GM23248 (cell line): ENCODE data around the gene FLT3. TPM values are rescaled to one million over a fixed set of nuclear protein-coding genes. Genes with fewer than 3 reads are reported as not detected.

Experiments
- DNase-seq: peaks from one replicate; pipeline ENCODE4 v3.0.0-alpha.2; 2015
- H2AFZ ChIP-seq: fragments of 200-600 bp; sonication (generic); 2 replicates; pipeline ENCODE4 v1.6.1; 2016; ENCODE audit warnings: antibody characterized with exemption
- H3F3A ChIP-seq: fragments of 200-600 bp; sonication (generic); 2 replicates; pipeline ENCODE4 v1.6.1; 2016; ENCODE audit warnings: mild to moderate bottlenecking, antibody characterized with exemption, mixed run types; ENCODE audit not compliant: insufficient read depth
- H3K27ac ChIP-seq: fragments of 200-600 bp; sonication (generic); 2 replicates; pipeline ENCODE4 v1.5.1; 2016; ENCODE audit warnings: mild to moderate bottlenecking
- H3K27me3 ChIP-seq: fragments of 200-600 bp; sonication (generic); replicated peaks from 2 replicates; pipeline ENCODE4 v1.6.1; 2016; ENCODE audit warnings: mild to moderate bottlenecking; ENCODE audit not compliant: insufficient read depth
- H3K36me3 ChIP-seq: fragments of 200-600 bp; sonication (generic); 2 replicates; pipeline ENCODE4 v1.6.1; 2016; ENCODE audit warnings: low read depth, mild to moderate bottlenecking
- H3K4me1 ChIP-seq: fragments of 200-600 bp; sonication (generic); 2 replicates; pipeline ENCODE4 v1.6.1; 2016; ENCODE audit warnings: mild to moderate bottlenecking; ENCODE audit not compliant: insufficient read depth
- H3K4me2 ChIP-seq: fragments of 200-600 bp; sonication (generic); one replicate; pipeline ENCODE4 v1.6.1; 2016; ENCODE audit warnings: mild to moderate bottlenecking; ENCODE audit not compliant: unreplicated experiment
- H3K4me3 ChIP-seq: fragments of 200-600 bp; sonication (generic); 2 replicates; pipeline ENCODE4 v1.5.1; 2016; ENCODE audit warnings: mild to moderate bottlenecking
- H3K79me2 ChIP-seq: fragments of 200-600 bp; sonication (generic); 2 replicates; pipeline ENCODE4 v1.6.1; 2016; ENCODE audit warnings: mild to moderate bottlenecking; ENCODE audit not compliant: insufficient read depth
- H3K9ac ChIP-seq: fragments of 200-600 bp; sonication (generic); 2 replicates; pipeline ENCODE4 v1.6.1; 2016; ENCODE audit warnings: mild to moderate bottlenecking
- H3K9me2 ChIP-seq: fragments of 200-600 bp; sonication (generic); 2 replicates; pipeline ENCODE4 v1.6.1; 2016; ENCODE audit warnings: mixed run types, mild to moderate bottlenecking, moderate library complexity; ENCODE audit not compliant: insufficient read depth
- H3K9me3 ChIP-seq: fragments of 200-600 bp; sonication (generic); one replicate; pipeline ENCODE4 v1.6.1; 2017; ENCODE audit warnings: low read depth
- H4K20me1 ChIP-seq: fragments of 200-600 bp; sonication (generic); 2 replicates; pipeline ENCODE4 v1.6.0; 2016; ENCODE audit not compliant: insufficient read depth
- EZH2 ChIP-seq: fragments of 200-600 bp; sonication (generic); IDR thresholded peaks from 2 replicates; pipeline ENCODE4 v1.6.1; 2018; ENCODE audit warnings: antibody characterized with exemption, mild to moderate bottlenecking; ENCODE audit not compliant: insufficient read depth, poor library complexity, severe bottlenecking
- EZH2phosphoT487 ChIP-seq: fragments of 200-600 bp; sonication (generic); IDR thresholded peaks from 2 replicates; pipeline ENCODE4 v1.6.1; 2018; ENCODE audit warnings: antibody characterized with exemption, moderate library complexity, mild to moderate bottlenecking, low read depth; ENCODE audit not compliant: insufficient read depth
- WGBS, 2 experiments: methylation state at CpG; one replicate each; pipeline ENCODE4 v1.1.6; 2015 to 2017; ENCODE audit warnings: low lambda C conversion rate in 2 of 2, low coverage in 1 of 2; ENCODE audit errors: missing lambda C conversion rate in 2 of 2; 5-methylcytosine and 5-hydroxymethylcytosine counted together
- in situ Hi-C: fragments of 300-500 bp; cut with MboI; formaldehyde crosslinking; loops from 2 replicates; pipeline ENCODE4 v1.15.0; 2020
- polyA plus RNA-seq: library from polyadenylated mRNA; unstranded; fragments of >200 nt; fragmentation: Nextera tagmentation; extraction: Ambion mirVana; gene quantifications from 2 replicates; pipeline ENCODE4 v1.2.1, GENCODE V29; 2016
- total RNA-seq: library from RNA; depleted of rRNA; stranded (reverse); fragments of >200 nt; shearing (Covaris generic); gene quantifications from 2 replicates; pipeline ENCODE4 v1.2.3, GENCODE V29; 2014

Gene FLT3
- total and polyA plus RNA-seq, 2 experiments from 2014 or later = not detected

- Histone ChIP-seq H3K9ac (no peak overlapping the region), H3F3A (no peaks in the 10 kb centered on the region), H3K27me3 (peaks cover 12% of the 10 kb centered on the region; the same call in 1 of the 2 replicates), H3K9me2 (no peaks in the 10 kb centered on the region), H3K36me3 (no peaks in the 10 kb centered on the region), H3K27ac (no peak overlapping the region), H3K4me1 (no peaks in the 10 kb centered on the region), H3K4me2 (no peak overlapping the region), H3K4me3 (no peak overlapping the region), H4K20me1 (no peaks in the 10 kb centered on the region), H3K9me3 (no peaks in the 10 kb centered on the region), H3K79me2 (no peaks in the 10 kb centered on the region), H2AFZ (no peak overlapping the region)
- in situ Hi-C loops = no loop called here
- DNase-seq = no peak
- 82% methylated on average over 8 of the region's 8 CpGs for WGBS, 2 experiments
- TF ChIP-seq EZH2phosphoT487 (no peak), EZH2 (no peak)
Measured at GRCh38 chr13:28121224-28121623, 20.8 kb upstream of the FLT3 start.

DNA sequence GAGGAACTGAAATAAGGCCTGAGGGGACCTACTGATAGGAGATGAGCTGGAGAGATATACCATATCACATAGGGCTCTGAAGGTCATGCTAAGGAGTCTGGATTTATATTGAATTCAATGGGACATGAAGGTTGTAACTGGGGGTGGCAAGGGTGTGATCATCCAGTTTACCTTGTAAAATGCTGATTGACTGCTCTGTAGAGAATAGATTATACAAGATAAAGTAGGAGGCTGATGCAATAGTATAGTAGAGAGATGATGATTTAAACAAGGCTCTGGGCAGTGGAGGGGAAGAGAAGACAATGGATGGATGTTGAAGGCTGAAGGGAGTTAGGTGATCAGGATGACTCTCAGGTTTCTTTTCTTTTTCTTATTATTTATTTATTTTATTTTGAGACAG is 19.9 kb upstream of the FLT3 start:
- no peaks in the 10 kb centered on the region for H3K9me3 ChIP-seq
- H3K4me3 ChIP-seq = no peak overlapping the region

DNA sequence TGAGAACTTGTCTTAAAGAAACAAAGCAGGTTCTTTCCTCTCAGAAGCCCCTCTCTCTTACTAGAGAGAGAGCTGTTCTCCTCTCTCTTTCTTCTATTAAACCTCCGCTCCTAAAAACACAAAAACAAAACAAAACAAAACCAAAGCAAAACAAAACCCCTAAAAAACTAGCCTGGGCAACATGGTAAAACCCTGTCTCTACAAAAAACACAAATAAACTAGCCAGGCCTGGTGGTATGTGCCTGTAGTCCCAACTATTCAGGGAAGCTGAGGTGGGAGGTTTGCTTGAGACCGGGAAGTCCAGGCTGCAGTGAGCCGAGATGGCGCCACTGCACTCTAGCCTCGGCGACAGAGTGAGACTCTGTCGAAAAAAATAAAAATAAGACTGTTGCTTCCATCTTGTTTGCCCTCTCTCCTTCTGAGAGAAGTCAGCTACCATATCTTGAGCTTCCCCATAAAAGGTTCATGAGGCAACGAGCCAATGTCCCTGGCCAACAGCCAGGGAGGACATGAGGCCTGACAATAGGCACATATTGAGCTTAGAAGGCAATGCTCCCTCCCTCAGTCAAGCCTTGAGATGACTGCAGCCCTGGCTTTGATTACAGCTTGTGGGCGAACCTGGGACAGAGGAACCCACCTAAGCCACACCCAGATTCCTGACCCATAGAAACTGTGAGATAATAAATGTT is 17.5 kb upstream of the FLT3 start:
- Histone ChIP-seq H3K27me3 (peaks cover 15% of the 10 kb centered on the region; the same call in 1 of the 2 replicates), H3K9ac (no peak overlapping the region), H2AFZ (no peak overlapping the region), H3K4me2 (no peak overlapping the region), H3K4me3 (no peak overlapping the region), H3F3A (no peaks in the 10 kb centered on the region), H3K27ac (no peak overlapping the region), H3K36me3 (no peaks in the 10 kb centered on the region), H3K4me1 (no peaks in the 10 kb centered on the region), H3K9me3 (no peaks in the 10 kb centered on the region), H4K20me1 (no peaks in the 10 kb centered on the region), H3K79me2 (no peaks in the 10 kb centered on the region), H3K9me2 (no peaks in the 10 kb centered on the region)
- in situ Hi-C loops = no loop called here
- 55 to 64% methylated on average over 9 of the region's 9 CpGs for WGBS, 2 experiments
- no peak for TF ChIP-seq EZH2
- TF ChIP-seq EZH2phosphoT487 = no peak
- no peak for DNase-seq

More for the DNA sequence above, 19.9 kb upstream of the FLT3 start:
- no peaks in the 10 kb centered on the region for H3K36me3 ChIP-seq
- H3K27me3 ChIP-seq = peaks cover 15% of the 10 kb centered on the region; the same call in 1 of the 2 replicates
- H2AFZ ChIP-seq = no peak overlapping the region
- H4K20me1 ChIP-seq = no peaks in the 10 kb centered on the region
- H3K4me1 ChIP-seq = no peaks in the 10 kb centered on the region
- in situ Hi-C loops = no loop called here
- H3K9me2 ChIP-seq = no peaks in the 10 kb centered on the region
- H3K9ac ChIP-seq = no peak overlapping the region
- H3K27ac ChIP-seq = no peak overlapping the region
- H3K79me2 ChIP-seq = no peaks in the 10 kb centered on the region
- TF ChIP-seq EZH2 (no peak), EZH2phosphoT487 (no peak)
- H3F3A ChIP-seq = no peaks in the 10 kb centered on the region
- no peak overlapping the region for H3K4me2 ChIP-seq
- no peak for DNase-seq

DNA sequence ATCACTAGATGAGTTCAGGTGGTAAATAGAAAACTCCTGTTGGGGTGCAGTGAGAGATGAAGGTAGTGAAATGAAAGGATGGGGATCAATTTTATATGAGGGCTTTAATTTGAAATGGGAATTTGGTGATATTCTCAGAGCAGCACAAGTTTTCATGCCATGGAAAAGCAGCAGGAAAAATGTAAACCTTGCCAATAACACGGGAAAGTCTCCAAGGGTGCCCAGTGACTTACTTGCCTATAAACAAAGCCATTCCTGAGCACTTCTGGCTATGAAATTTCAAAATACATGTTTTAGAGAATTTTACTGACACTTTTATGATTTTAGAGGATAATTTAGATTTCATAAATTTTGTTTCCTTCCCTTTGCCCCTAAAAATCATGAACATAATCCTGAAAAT is 16.4 kb upstream of the FLT3 start:
- no peaks in the 10 kb centered on the region for H3K9me2 ChIP-seq
- no peak overlapping the region for H3K4me3 ChIP-seq
- H3K9me3 ChIP-seq = no peaks in the 10 kb centered on the region
- H3K27ac ChIP-seq = no peak overlapping the region
- no peaks in the 10 kb centered on the region for H3F3A ChIP-seq
- H4K20me1 ChIP-seq = no peaks in the 10 kb centered on the region
- H3K36me3 ChIP-seq = no peaks in the 10 kb centered on the region
- no peaks in the 10 kb centered on the region for H3K4me1 ChIP-seq
- no peak for DNase-seq
- TF ChIP-seq EZH2 (no peak), EZH2phosphoT487 (no peak)
- 0 to 8% methylated on average over 1 of the region's 1 CpG for WGBS, 2 experiments
- H3K9ac ChIP-seq = no peak overlapping the region
- H3K79me2 ChIP-seq = no peaks in the 10 kb centered on the region
- in situ Hi-C loops = no loop called here
- H2AFZ ChIP-seq = no peak overlapping the region
- H3K27me3 ChIP-seq = peaks cover 15% of the 10 kb centered on the region; the same call in 1 of the 2 replicates
- H3K4me2 ChIP-seq = no peak overlapping the region
